Vagina (tissue), 2 donors: ENCODE results near the gene TAB3. TPM values are rescaled to one million over a fixed set of nuclear protein-coding genes. Genes with fewer than 3 reads are reported as not detected.

ENCODE experiments used
- DNase-seq, 2 donors: peaks; one replicate each; pipeline ENCODE4 v3.0.0-alpha.2; 2017; ENCODE audit errors: extremely low spot score in 2 of 2
- H3K27ac ChIP-seq: fragments of 200-600 bp; sonication (generic); one replicate; pipeline ENCODE4 v1.5.1; 2019
- H3K27me3 ChIP-seq: fragments of 200-600 bp; sonication (generic); one replicate; pipeline ENCODE4 v1.5.1; 2019
- H3K36me3 ChIP-seq, 2 donors: fragments of 200-600 bp; sonication (generic); one replicate each; pipeline ENCODE4 v1.5.1; 2017 to 2019
- H3K4me1 ChIP-seq: fragments of 200-600 bp; sonication (generic); one replicate; pipeline ENCODE4 v1.5.1; 2019
- H3K4me3 ChIP-seq, 2 donors: fragments of 200-600 bp; sonication (generic); 1 replicate in 1 of 2; 2 replicates in 1 of 2; pipeline ENCODE4 v1.5.1; 2016 to 2019
- H3K9me3 ChIP-seq: fragments of 200-600 bp; sonication (generic); one replicate; pipeline ENCODE4 v1.5.1; 2019
- CTCF ChIP-seq, 3 experiments: fragments of 450-650 bp in 2 of 3; fragments of 200-600 bp in 1 of 3; sonication (generic) in 1 of 3; IDR thresholded peaks; one replicate each; pipeline ENCODE4 v1.5.1; 2017 to 2019; ENCODE audit warnings: antibody characterized with exemption in 3 of 3, mild to moderate bottlenecking in 2 of 3, moderate library complexity in 2 of 3
- POLR2A ChIP-seq, 2 donors: fragments of 450-650 bp; IDR thresholded peaks; one replicate each; pipeline ENCODE4 v1.6.1; 2017; ENCODE audit warnings: antibody characterized with exemption in 2 of 2, mild to moderate bottlenecking in 2 of 2, moderate library complexity in 2 of 2
- POLR2AphosphoS5 ChIP-seq, 2 donors: sonication (generic); formaldehyde crosslinking; IDR thresholded peaks; one replicate each; pipeline ENCODE4 v1.9.0; 2017; ENCODE audit warnings: antibody characterized with exemption in 2 of 2, mild to moderate bottlenecking in 2 of 2, low read depth in 1 of 2; ENCODE audit not compliant: insufficient read depth in 1 of 2
- intact Hi-C: fragments of 100-400 bp; cut with DNase I; formaldehyde crosslinking; loops from one replicate; pipeline ENCODE4 v1.15.1; 2023
- total RNA-seq: library from RNA; depleted of rRNA; stranded (reverse); fragments of >200 nt; gene quantifications from one replicate; pipeline ENCODE4 v1.2.3, GENCODE V29; 2016

Gene TAB3
- total RNA-seq, 1 donor from 2014 or later, result 18.4 TPM

- no peak overlapping the region for H3K27ac ChIP-seq
- intact Hi-C loops, result no loop called here
- H3K36me3 ChIP-seq, result no peaks in the 10 kb centered on the region
- no peaks in the 10 kb centered on the region for H3K9me3 ChIP-seq
- no peaks in the 10 kb centered on the region for H3K27me3 ChIP-seq
- H3K4me3 ChIP-seq, result no peak overlapping the region
- H3K4me1 ChIP-seq, result no peaks in the 10 kb centered on the region
- no peak for DNase-seq
- TF ChIP-seq CTCF (IDR thresholded peaks at IDR 0.05) (no peak), POLR2A (IDR thresholded peaks at IDR 0.05) (no peak), POLR2AphosphoS5 (IDR thresholded peaks at IDR 0.05; ENCODE audit: insufficient read depth in 1 of 2, low read depth in 1 of 2) (no peak)
Observed at GRCh38 chrX:30830326-30830943, 58.6 kb downstream of the TAB3 start.

GRCh38 chrX:30824275-30824674, 64.8 kb downstream of the TAB3 start:
- no peak for DNase-seq
- Histone ChIP-seq H3K27ac (no peak overlapping the region), H3K27me3 (no peaks in the 10 kb centered on the region), H3K36me3 (no peaks in the 10 kb centered on the region), H3K9me3 (no peaks in the 10 kb centered on the region), H3K4me3 (no peak overlapping the region), H3K4me1 (no peaks in the 10 kb centered on the region)
- intact Hi-C loops, result no loop called here
- no peak for TF ChIP-seq POLR2AphosphoS5 (IDR thresholded peaks at IDR 0.05; ENCODE audit: insufficient read depth in 1 of 2, low read depth in 1 of 2)
- no peak for TF ChIP-seq CTCF (IDR thresholded peaks at IDR 0.05)
- TF ChIP-seq POLR2A (IDR thresholded peaks at IDR 0.05), result no peak

GRCh38 chrX:30822764-30823163, 66.3 kb downstream of the TAB3 start:
- intact Hi-C loops, result no loop called here
- Histone ChIP-seq H3K36me3 (no peaks in the 10 kb centered on the region), H3K27me3 (no peaks in the 10 kb centered on the region), H3K9me3 (no peaks in the 10 kb centered on the region), H3K4me3 (no peak overlapping the region), H3K4me1 (no peaks in the 10 kb centered on the region), H3K27ac (no peak overlapping the region)
- no peak for DNase-seq
- no peak for TF ChIP-seq POLR2AphosphoS5 (IDR thresholded peaks at IDR 0.05; ENCODE audit: insufficient read depth in 1 of 2, low read depth in 1 of 2)
- no peak for TF ChIP-seq CTCF (IDR thresholded peaks at IDR 0.05)
- no peak for TF ChIP-seq POLR2A (IDR thresholded peaks at IDR 0.05)

GRCh38 chrX:30822068-30822681, 66.9 kb downstream of the TAB3 start:
- H3K4me3 ChIP-seq, result no peak overlapping the region
- no peak for DNase-seq
- H3K27me3 ChIP-seq, result no peaks in the 10 kb centered on the region
- no peak overlapping the region for H3K27ac ChIP-seq
- TF ChIP-seq POLR2AphosphoS5 (IDR thresholded peaks at IDR 0.05; ENCODE audit: insufficient read depth in 1 of 2, low read depth in 1 of 2) (no peak), POLR2A (IDR thresholded peaks at IDR 0.05) (no peak), CTCF (IDR thresholded peaks at IDR 0.05) (no peak)
- no peaks in the 10 kb centered on the region for H3K36me3 ChIP-seq
- no peaks in the 10 kb centered on the region for H3K4me1 ChIP-seq
- intact Hi-C loops, result no loop called here
- no peaks in the 10 kb centered on the region for H3K9me3 ChIP-seq

GRCh38 chrX:30821116-30821515, 67.9 kb downstream of the TAB3 start:
- intact Hi-C loops, result no loop called here

More at GRCh38 chrX:30821116-30821515, 67.9 kb downstream of the TAB3 start:
- H3K27ac ChIP-seq, result no peak overlapping the region
- no peaks in the 10 kb centered on the region for H3K4me1 ChIP-seq
- no peak for DNase-seq
- H3K9me3 ChIP-seq, result no peaks in the 10 kb centered on the region
- TF ChIP-seq POLR2AphosphoS5 (IDR thresholded peaks at IDR 0.05; ENCODE audit: insufficient read depth in 1 of 2, low read depth in 1 of 2), result no peak
- TF ChIP-seq CTCF (IDR thresholded peaks at IDR 0.05), result no peak
- TF ChIP-seq POLR2A (IDR thresholded peaks at IDR 0.05), result no peak
- no peaks in the 10 kb centered on the region for H3K36me3 ChIP-seq
- no peak overlapping the region for H3K4me3 ChIP-seq
- H3K27me3 ChIP-seq, result no peaks in the 10 kb centered on the region
